Cardiac muscle cell (in vitro differentiated cells and primary cell): ENCODE data around the gene CENPB. TPM values are rescaled to one million over a fixed set of nuclear protein-coding genes. Genes with fewer than 3 reads are reported as not detected.

Source experiments
- DNase-seq, 2 donors: peaks; one replicate each; pipeline versions ENCODE4 v3.0.0 to v3.0.0-alpha.2; 2010 to 2017; ENCODE audit warnings: low read depth in 1 of 2, low spot score in 1 of 2
- H3K27ac ChIP-seq: fragments of 200-600 bp; sonication (generic); 2 replicates; pipeline ENCODE4 v1.5.1; 2016
- H3K27me3 ChIP-seq: fragments of 200-600 bp; sonication (generic); 2 replicates; pipeline ENCODE4 v1.6.0; 2016; ENCODE audit warnings: control low read depth
- H3K36me3 ChIP-seq: fragments of 200-600 bp; sonication (generic); 2 replicates; pipeline ENCODE4 v1.5.1; 2016; ENCODE audit warnings: control low read depth
- H3K4me1 ChIP-seq: fragments of 200-600 bp; sonication (generic); 2 replicates; pipeline ENCODE4 v1.8.1; 2017; ENCODE audit warnings: low read depth, mild to moderate bottlenecking, mixed run types
- H3K4me3 ChIP-seq: fragments of 200-600 bp; sonication (generic); 2 replicates; pipeline ENCODE4 v1.5.1; 2016; ENCODE audit warnings: mild to moderate bottlenecking
- H3K9me3 ChIP-seq: fragments of 200-600 bp; sonication (generic); 2 replicates; pipeline ENCODE4 v1.5.1; 2017; ENCODE audit warnings: low read depth, mild to moderate bottlenecking, control low read depth
- CTCF ChIP-seq: IDR thresholded peaks from 2 replicates; pipeline ENCODE4 v1.5.1; 2012; ENCODE audit warnings: low read depth, mild to moderate bottlenecking, low read length
- polyA plus RNA-seq: library from polyadenylated mRNA; unstranded; fragments of >200 nt; fragmentation: Nextera tagmentation; extraction: Ambion mirVana; gene quantifications from 2 replicates; pipeline ENCODE4 v1.2.1, GENCODE V29; 2016
- total RNA-seq: library from RNA; depleted of rRNA; stranded (reverse); fragments of >200 nt; gene quantifications from 2 replicates; pipeline ENCODE4 v1.2.3, GENCODE V29; 2016

CENPB gene
- total and polyA plus RNA-seq, 2 experiments from 2014 or later: 12.5 to 47.6 TPM

GRCh38 chr20:3764659-3765058, 21.9 kb downstream of the CENPB start:
- TF ChIP-seq CTCF: no peak
- no peak overlapping the region for H3K4me3 ChIP-seq
- H3K36me3 ChIP-seq: no peaks in the 10 kb centered on the region
- no peak overlapping the region for H3K27ac ChIP-seq
- H3K9me3 ChIP-seq: no peaks in the 10 kb centered on the region
- no peaks in the 10 kb centered on the region for H3K4me1 ChIP-seq
- DNase-seq: no peak
- H3K27me3 ChIP-seq: no peaks in the 10 kb centered on the region

- no peak overlapping the region for H3K4me3 ChIP-seq
- no peak for TF ChIP-seq CTCF
- H3K27me3 ChIP-seq: no peaks in the 10 kb centered on the region
- no peaks in the 10 kb centered on the region for H3K36me3 ChIP-seq
- no peaks in the 10 kb centered on the region for H3K9me3 ChIP-seq
- H3K27ac ChIP-seq: no peak overlapping the region
- no peak for DNase-seq
- no peaks in the 10 kb centered on the region for H3K4me1 ChIP-seq
Observed at GRCh38 chr20:3763671-3764601, 22.6 kb downstream of the CENPB start.

GRCh38 chr20:3760655-3761348, 25.7 kb downstream of the CENPB start:
- no peaks in the 10 kb centered on the region for H3K36me3 ChIP-seq
- H3K27me3 ChIP-seq: no peaks in the 10 kb centered on the region
- no peak overlapping the region for H3K27ac ChIP-seq
- H3K4me1 ChIP-seq: no peaks in the 10 kb centered on the region
- no peak for DNase-seq
- H3K4me3 ChIP-seq: no peak overlapping the region
- H3K9me3 ChIP-seq: no peaks in the 10 kb centered on the region
- TF ChIP-seq CTCF: no peak

GRCh38 chr20:3759884-3760283, 26.7 kb downstream of the CENPB start:
- Histone ChIP-seq H3K27ac (no peak overlapping the region), H3K27me3 (no peaks in the 10 kb centered on the region), H3K36me3 (no peaks in the 10 kb centered on the region), H3K9me3 (no peaks in the 10 kb centered on the region), H3K4me1 (no peaks in the 10 kb centered on the region), H3K4me3 (no peak overlapping the region)
- no peak for TF ChIP-seq CTCF
- DNase-seq: no peak

GRCh38 chr20:3759316-3759823, 27.2 kb downstream of the CENPB start:
- no peak for DNase-seq
- no peak for TF ChIP-seq CTCF
- no peaks in the 10 kb centered on the region for H3K27me3 ChIP-seq

More at GRCh38 chr20:3759316-3759823, 27.2 kb downstream of the CENPB start:
- no peak overlapping the region for H3K4me3 ChIP-seq
- no peaks in the 10 kb centered on the region for H3K36me3 ChIP-seq
- H3K27ac ChIP-seq: no peak overlapping the region
- no peaks in the 10 kb centered on the region for H3K4me1 ChIP-seq
- H3K9me3 ChIP-seq: no peaks in the 10 kb centered on the region
